Liver (tissue), 3 donors: ENCODE results near the gene CDH19.

Experiments
- CTCF ChIP-seq: fragments of 150-350 bp; IDR thresholded peaks from 2 replicates; pipeline ENCODE4 v1.5.1; 2017; ENCODE audit warnings: improper control_type of control experiment, low read depth, low read length; ENCODE audit not compliant: missing input control
- EGR1 ChIP-seq, 2 donors: IDR thresholded peaks; 2 replicates each; pipeline ENCODE4 v1.6.1; 2016 to 2018; ENCODE audit warnings: antibody characterized with exemption in 2 of 2, low read depth in 2 of 2
- HNF4A ChIP-seq, 2 donors: conservative IDR thresholded peaks; 2 replicates each; pipeline ENCODE4 v1.6.1; 2016; ENCODE audit warnings: antibody characterized with exemption in 2 of 2, mild to moderate bottlenecking in 2 of 2
- HNF4G ChIP-seq: IDR thresholded peaks from 2 replicates; pipeline ENCODE4 v1.6.1; 2016; ENCODE audit warnings: antibody characterized with exemption
- JUND ChIP-seq, 2 donors: IDR thresholded peaks; 2 replicates each; pipeline ENCODE4 v1.6.1; 2016; ENCODE audit warnings: antibody characterized with exemption in 2 of 2
- MAX ChIP-seq: IDR thresholded peaks from 2 replicates; pipeline ENCODE4 v1.6.1; 2016; ENCODE audit warnings: antibody characterized with exemption
- REST ChIP-seq: IDR thresholded peaks from 2 replicates; pipeline ENCODE4 v1.6.1; 2016; ENCODE audit warnings: antibody characterized with exemption, mild to moderate bottlenecking
- RXRA ChIP-seq, 2 donors: IDR thresholded peaks; 2 replicates each; pipeline ENCODE4 v1.6.1; 2017 to 2018; ENCODE audit warnings: antibody characterized with exemption in 2 of 2, mild to moderate bottlenecking in 1 of 2
- donor health status: healthy.
- donor health status: healthy.

GRCh38 chr18:66587430-66587829, 16.5 kb downstream of the CDH19 start:
- TF ChIP-seq CTCF (no peak), RXRA (IDR thresholded peaks at IDR 0.05) (no peak), HNF4A (conservative IDR thresholded peaks at IDR 0.05) (no peak), EGR1 (IDR thresholded peaks at IDR 0.05; ENCODE audit: low read depth in 2 of 2) (no peak), JUND (IDR thresholded peaks at IDR 0.05) (no peak), HNF4G (no peak), REST (no peak), MAX (no peak)
